Measurements from ENCODE around the gene C7.

C7 gene

DNA sequence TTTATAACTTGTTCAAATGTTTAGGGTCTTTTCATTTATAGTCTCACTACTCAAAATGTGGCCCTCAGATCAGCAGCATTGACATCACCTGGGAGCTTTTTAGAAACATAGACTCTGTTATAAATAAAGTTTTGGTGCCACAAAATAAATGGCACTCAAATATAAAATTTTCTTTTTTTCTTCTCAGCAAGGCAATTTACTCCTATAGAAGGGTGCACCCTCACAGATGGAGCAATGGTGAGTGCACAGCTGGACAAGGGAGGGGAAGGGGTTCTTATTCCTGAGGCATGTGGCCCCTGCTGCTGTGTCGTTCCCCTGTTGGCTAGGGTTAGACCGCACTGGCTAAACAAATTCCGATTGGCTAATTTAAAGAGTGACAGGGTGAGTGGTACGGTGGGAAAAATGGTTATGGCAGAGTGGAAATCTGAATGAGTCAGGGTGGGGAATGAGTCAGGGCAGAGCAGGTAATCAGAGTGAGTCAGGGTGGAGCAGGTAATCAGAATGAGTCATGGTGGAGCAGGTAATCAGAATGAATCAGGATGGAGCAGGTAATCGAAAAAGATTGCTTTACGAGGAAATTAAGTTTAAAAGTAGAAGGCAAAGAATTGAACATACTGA is 31.8 kb upstream of the C7 start (continued):
- TF ChIP-seq EGR2 (tag by site-specific recombination; IDR thresholded peaks at IDR 0.05; ENCODE audit: low read depth), result no peak
- TF ChIP-seq, protein P1, sequence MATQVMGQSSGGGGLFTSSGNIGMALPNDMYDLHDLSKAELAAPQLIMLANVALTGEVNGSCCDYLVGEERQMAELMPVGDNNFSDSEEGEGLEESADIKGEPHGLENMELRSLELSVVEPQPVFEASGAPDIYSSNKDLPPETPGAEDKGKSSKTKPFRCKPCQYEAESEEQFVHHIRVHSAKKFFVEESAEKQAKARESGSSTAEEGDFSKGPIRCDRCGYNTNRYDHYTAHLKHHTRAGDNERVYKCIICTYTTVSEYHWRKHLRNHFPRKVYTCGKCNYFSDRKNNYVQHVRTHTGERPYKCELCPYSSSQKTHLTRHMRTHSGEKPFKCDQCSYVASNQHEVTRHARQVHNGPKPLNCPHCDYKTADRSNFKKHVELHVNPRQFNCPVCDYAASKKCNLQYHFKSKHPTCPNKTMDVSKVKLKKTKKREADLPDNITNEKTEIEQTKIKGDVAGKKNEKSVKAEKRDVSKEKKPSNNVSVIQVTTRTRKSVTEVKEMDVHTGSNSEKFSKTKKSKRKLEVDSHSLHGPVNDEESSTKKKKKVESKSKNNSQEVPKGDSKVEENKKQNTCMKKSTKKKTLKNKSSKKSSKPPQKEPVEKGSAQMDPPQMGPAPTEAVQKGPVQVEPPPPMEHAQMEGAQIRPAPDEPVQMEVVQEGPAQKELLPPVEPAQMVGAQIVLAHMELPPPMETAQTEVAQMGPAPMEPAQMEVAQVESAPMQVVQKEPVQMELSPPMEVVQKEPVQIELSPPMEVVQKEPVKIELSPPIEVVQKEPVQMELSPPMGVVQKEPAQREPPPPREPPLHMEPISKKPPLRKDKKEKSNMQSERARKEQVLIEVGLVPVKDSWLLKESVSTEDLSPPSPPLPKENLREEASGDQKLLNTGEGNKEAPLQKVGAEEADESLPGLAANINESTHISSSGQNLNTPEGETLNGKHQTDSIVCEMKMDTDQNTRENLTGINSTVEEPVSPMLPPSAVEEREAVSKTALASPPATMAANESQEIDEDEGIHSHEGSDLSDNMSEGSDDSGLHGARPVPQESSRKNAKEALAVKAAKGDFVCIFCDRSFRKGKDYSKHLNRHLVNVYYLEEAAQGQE (tag by site-specific recombination; IDR thresholded peaks at IDR 0.05), result no peak
- no peak for TF ChIP-seq ZXDB (tag by site-specific recombination; IDR thresholded peaks at IDR 0.05)
- TF ChIP-seq ZNF664 (tag by site-specific recombination; IDR thresholded peaks at IDR 0.05), result no peak
- no peak for TF ChIP-seq ZSCAN23 (tag by site-specific recombination; IDR thresholded peaks at IDR 0.05)
- no peak for TF ChIP-seq ZNF449 (tag by site-specific recombination; IDR thresholded peaks at IDR 0.05)
- TF ChIP-seq ZNF366 (tag by site-specific recombination; conservative IDR thresholded peaks at IDR 0.05), result no peak
- no peak for TF ChIP-seq ZNF837 (tag by site-specific recombination; IDR thresholded peaks at IDR 0.05)
- peak; percentile 94 for TF ChIP-seq ZNF223 (tag by site-specific recombination; IDR thresholded peaks at IDR 0.05)
- no peak for TF ChIP-seq ATF2 (tag by site-specific recombination; IDR thresholded peaks at IDR 0.05; ENCODE audit: low read depth)
- no peak for TF ChIP-seq ZNF391 (tag by site-specific recombination; IDR thresholded peaks at IDR 0.05; ENCODE audit: borderline replicate concordance, low read depth)
- TF ChIP-seq, protein P2, sequence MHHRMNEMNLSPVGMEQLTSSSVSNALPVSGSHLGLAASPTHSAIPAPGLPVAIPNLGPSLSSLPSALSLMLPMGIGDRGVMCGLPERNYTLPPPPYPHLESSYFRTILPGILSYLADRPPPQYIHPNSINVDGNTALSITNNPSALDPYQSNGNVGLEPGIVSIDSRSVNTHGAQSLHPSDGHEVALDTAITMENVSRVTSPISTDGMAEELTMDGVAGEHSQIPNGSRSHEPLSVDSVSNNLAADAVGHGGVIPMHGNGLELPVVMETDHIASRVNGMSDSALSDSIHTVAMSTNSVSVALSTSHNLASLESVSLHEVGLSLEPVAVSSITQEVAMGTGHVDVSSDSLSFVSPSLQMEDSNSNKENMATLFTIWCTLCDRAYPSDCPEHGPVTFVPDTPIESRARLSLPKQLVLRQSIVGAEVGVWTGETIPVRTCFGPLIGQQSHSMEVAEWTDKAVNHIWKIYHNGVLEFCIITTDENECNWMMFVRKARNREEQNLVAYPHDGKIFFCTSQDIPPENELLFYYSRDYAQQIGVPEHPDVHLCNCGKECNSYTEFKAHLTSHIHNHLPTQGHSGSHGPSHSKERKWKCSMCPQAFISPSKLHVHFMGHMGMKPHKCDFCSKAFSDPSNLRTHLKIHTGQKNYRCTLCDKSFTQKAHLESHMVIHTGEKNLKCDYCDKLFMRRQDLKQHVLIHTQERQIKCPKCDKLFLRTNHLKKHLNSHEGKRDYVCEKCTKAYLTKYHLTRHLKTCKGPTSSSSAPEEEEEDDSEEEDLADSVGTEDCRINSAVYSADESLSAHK (tag by site-specific recombination; IDR thresholded peaks at IDR 0.05), result no peak
- TF ChIP-seq, protein P3, sequence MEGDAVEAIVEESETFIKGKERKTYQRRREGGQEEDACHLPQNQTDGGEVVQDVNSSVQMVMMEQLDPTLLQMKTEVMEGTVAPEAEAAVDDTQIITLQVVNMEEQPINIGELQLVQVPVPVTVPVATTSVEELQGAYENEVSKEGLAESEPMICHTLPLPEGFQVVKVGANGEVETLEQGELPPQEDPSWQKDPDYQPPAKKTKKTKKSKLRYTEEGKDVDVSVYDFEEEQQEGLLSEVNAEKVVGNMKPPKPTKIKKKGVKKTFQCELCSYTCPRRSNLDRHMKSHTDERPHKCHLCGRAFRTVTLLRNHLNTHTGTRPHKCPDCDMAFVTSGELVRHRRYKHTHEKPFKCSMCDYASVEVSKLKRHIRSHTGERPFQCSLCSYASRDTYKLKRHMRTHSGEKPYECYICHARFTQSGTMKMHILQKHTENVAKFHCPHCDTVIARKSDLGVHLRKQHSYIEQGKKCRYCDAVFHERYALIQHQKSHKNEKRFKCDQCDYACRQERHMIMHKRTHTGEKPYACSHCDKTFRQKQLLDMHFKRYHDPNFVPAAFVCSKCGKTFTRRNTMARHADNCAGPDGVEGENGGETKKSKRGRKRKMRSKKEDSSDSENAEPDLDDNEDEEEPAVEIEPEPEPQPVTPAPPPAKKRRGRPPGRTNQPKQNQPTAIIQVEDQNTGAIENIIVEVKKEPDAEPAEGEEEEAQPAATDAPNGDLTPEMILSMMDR (tag by site-specific recombination; IDR thresholded peaks at IDR 0.05), result no peak
- peak; percentile 25; the same call in 1 of the 2 replicates for TF ChIP-seq ZNF26 (tag by site-specific recombination; IDR thresholded peaks at IDR 0.05)
- no peak for TF ChIP-seq ZNF555 (tag by site-specific recombination; conservative IDR thresholded peaks at IDR 0.05)
- TF ChIP-seq GFI1B (tag by site-specific recombination; IDR thresholded peaks at IDR 0.05), result no peak
- peak; percentile 77 for TF ChIP-seq SETDB1 (IDR thresholded peaks at IDR 0.05; ENCODE audit: insufficient read length, low read length)
- no peak for TF ChIP-seq ZNF121 (tag by site-specific recombination; IDR thresholded peaks at IDR 0.05)
- no peak for TF ChIP-seq ZNF18 (tag by site-specific recombination; IDR thresholded peaks at IDR 0.05)
- no peak for TF ChIP-seq PATZ1 (tag by site-specific recombination; IDR thresholded peaks at IDR 0.05)
- no peak for TF ChIP-seq ZFP37 (tag by site-specific recombination; IDR thresholded peaks at IDR 0.05)
